Hematopoietic multipotent progenitor cell (in vitro differentiated cells): ENCODE results near the gene NUP188. TPM values are rescaled to one million over a fixed set of nuclear protein-coding genes. Genes with fewer than 3 reads are reported as not detected.
"Not testable (repeated sequence)": the region's sequence is repeated elsewhere in the genome, so short reads cannot be mapped to it uniquely, and the experiment has no call there.

ENCODE experiments used
- DNase-seq, 3 donors: peaks; one replicate each; pipeline ENCODE4 v3.0.0-alpha.2; 2011 to 2015; ENCODE audit warnings: low read depth in 2 of 3, low spot score in 2 of 3
- total RNA-seq: library from RNA; depleted of rRNA; stranded (reverse); fragments of >200 nt; gene quantifications from one replicate; pipeline ENCODE4 v1.2.3, GENCODE V29; 2012

Gene NUP188
- total RNA-seq, 1 donor: 54.9 TPM

GRCh38 chr9:128940271-128940921 is 7.1 kb upstream of the NUP188 start:
- DNase-seq: no peak

GRCh38 chr9:128940946-128941755 is 6.3 kb upstream of the NUP188 start:
- no peak for DNase-seq

- DNase-seq: no peak
Observed at GRCh38 chr9:128943832-128944620, 3.5 kb upstream of the NUP188 start.

- not testable (repeated sequence) for DNase-seq
Observed at GRCh38 chr9:128944966-128945365, 2.5 kb upstream of the NUP188 start.

GRCh38 chr9:128945798-128946501 is 1.5 kb upstream of the NUP188 start:
- no peak for DNase-seq

GRCh38 chr9:128946571-128947276 is 775 bp upstream of the NUP188 start:
- DNase-seq: no peak

GRCh38 chr9:128947277-128947526 is 297 bp upstream of the NUP188 start:
- peak in 1 of 3 donors; percentile 28 for DNase-seq

GRCh38 chr9:128961403-128961802 is 13.9 kb downstream of the NUP188 start:
- DNase-seq: not testable (repeated sequence)

GRCh38 chr9:128969491-128969890 is 22.0 kb downstream of the NUP188 start:
- no peak for DNase-seq

- no peak for DNase-seq
Observed at GRCh38 chr9:128972956-128973355, 25.5 kb downstream of the NUP188 start.

GRCh38 chr9:128979111-128979510 is 31.6 kb downstream of the NUP188 start:
- DNase-seq: no peak

- no peak for DNase-seq
Observed at GRCh38 chr9:128983536-128983935, 36.0 kb downstream of the NUP188 start.

- no peak for DNase-seq
Observed at GRCh38 chr9:128986671-128987070, 39.2 kb downstream of the NUP188 start.

GRCh38 chr9:128987805-128988204 is 40.3 kb downstream of the NUP188 start:
- DNase-seq: no peak

GRCh38 chr9:128992995-128993394 is 45.5 kb downstream of the NUP188 start:
- peak in 1 of 3 donors; percentile 14 for DNase-seq

GRCh38 chr9:128995791-128996190 is 48.3 kb downstream of the NUP188 start:
- no peak for DNase-seq

- no peak for DNase-seq
Observed at GRCh38 chr9:128998462-128998861, 51.0 kb downstream of the NUP188 start.

GRCh38 chr9:128999581-129000206 is 52.2 kb downstream of the NUP188 start:
- no peak for DNase-seq

GRCh38 chr9:129001504-129002325 is 54.2 kb downstream of the NUP188 start:
- no peak for DNase-seq
